ENCODE measurements around the gene INPP5A.

Gene INPP5A

GRCh38 chr10:132707121-132707775 is 169.7 kb downstream of the INPP5A start:
- TF ChIP-seq CTCF (IDR thresholded peaks at IDR 0.05; ENCODE audit: low read depth, low read length, missing control alignments): no peak

GRCh38 chr10:132707776-132708171 is 170.2 kb downstream of the INPP5A start:
- no peak for TF ChIP-seq CTCF (IDR thresholded peaks at IDR 0.05; ENCODE audit: low read depth, low read length, missing control alignments)
- no peak for DNase-seq (ENCODE audit: low read depth)
- no peak overlapping the region for H3K4me3 ChIP-seq (ENCODE audit: low read depth, low read length)

More at GRCh38 chr10:132707121-132707775, 169.7 kb downstream of the INPP5A start:
- no peak overlapping the region for H3K4me3 ChIP-seq (ENCODE audit: low read depth, low read length)
- no peak for DNase-seq (ENCODE audit: low read depth)

GRCh38 chr10:132708441-132708840 is 170.9 kb downstream of the INPP5A start:
- no peak for DNase-seq (ENCODE audit: low read depth)
- no peak overlapping the region for H3K4me3 ChIP-seq (ENCODE audit: low read depth, low read length)
- no peak for TF ChIP-seq CTCF (IDR thresholded peaks at IDR 0.05; ENCODE audit: low read depth, low read length, missing control alignments)

GRCh38 chr10:132708936-132709335 is 171.3 kb downstream of the INPP5A start:
- no peak for TF ChIP-seq CTCF (IDR thresholded peaks at IDR 0.05; ENCODE audit: low read depth, low read length, missing control alignments)
- no peak overlapping the region for H3K4me3 ChIP-seq (ENCODE audit: low read depth, low read length)
- no peak for DNase-seq (ENCODE audit: low read depth)

GRCh38 chr10:132709471-132709951 is 171.9 kb downstream of the INPP5A start:
- DNase-seq (ENCODE audit: low read depth): no peak
- H3K4me3 ChIP-seq (ENCODE audit: low read depth, low read length): no peak overlapping the region
- no peak for TF ChIP-seq CTCF (IDR thresholded peaks at IDR 0.05; ENCODE audit: low read depth, low read length, missing control alignments)

- DNase-seq (ENCODE audit: low read depth): no peak
- TF ChIP-seq CTCF (IDR thresholded peaks at IDR 0.05; ENCODE audit: low read depth, low read length, missing control alignments): no peak
- H3K4me3 ChIP-seq (ENCODE audit: low read depth, low read length): no peak overlapping the region
These were observed 172.6 kb downstream of the INPP5A start for GRCh38 chr10:132710036-132710686.

Measured in GM12864 (cell line).